ENCODE results near the gene FGFR2.

Gene FGFR2

GRCh38 chr10:121437596-121437995, 160.6 kb downstream of the FGFR2 start:
- no peak overlapping the region for H3K4me3 ChIP-seq (ENCODE audit: low read depth, low read length)
- H3K9me3 ChIP-seq = no peaks in the 10 kb centered on the region
- H3K4me1 ChIP-seq = peaks cover 13% of the 10 kb centered on the region
- TF ChIP-seq, protein P1, sequence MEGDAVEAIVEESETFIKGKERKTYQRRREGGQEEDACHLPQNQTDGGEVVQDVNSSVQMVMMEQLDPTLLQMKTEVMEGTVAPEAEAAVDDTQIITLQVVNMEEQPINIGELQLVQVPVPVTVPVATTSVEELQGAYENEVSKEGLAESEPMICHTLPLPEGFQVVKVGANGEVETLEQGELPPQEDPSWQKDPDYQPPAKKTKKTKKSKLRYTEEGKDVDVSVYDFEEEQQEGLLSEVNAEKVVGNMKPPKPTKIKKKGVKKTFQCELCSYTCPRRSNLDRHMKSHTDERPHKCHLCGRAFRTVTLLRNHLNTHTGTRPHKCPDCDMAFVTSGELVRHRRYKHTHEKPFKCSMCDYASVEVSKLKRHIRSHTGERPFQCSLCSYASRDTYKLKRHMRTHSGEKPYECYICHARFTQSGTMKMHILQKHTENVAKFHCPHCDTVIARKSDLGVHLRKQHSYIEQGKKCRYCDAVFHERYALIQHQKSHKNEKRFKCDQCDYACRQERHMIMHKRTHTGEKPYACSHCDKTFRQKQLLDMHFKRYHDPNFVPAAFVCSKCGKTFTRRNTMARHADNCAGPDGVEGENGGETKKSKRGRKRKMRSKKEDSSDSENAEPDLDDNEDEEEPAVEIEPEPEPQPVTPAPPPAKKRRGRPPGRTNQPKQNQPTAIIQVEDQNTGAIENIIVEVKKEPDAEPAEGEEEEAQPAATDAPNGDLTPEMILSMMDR (IDR thresholded peaks at IDR 0.05; ENCODE audit: low read depth, low read length) = peak; percentile 18; the same call in 1 of the 2 replicates
- peak; percentile 39 for DNase-seq
- no peaks in the 10 kb centered on the region for H3K36me3 ChIP-seq
- H3K27me3 ChIP-seq = no peaks in the 10 kb centered on the region

- Histone ChIP-seq H3K4me1 (peaks cover 13% of the 10 kb centered on the region), H3K9me3 (no peaks in the 10 kb centered on the region), H3K36me3 (no peaks in the 10 kb centered on the region), H3K27me3 (no peaks in the 10 kb centered on the region), H3K4me3 (ENCODE audit: low read depth, low read length) (no peak overlapping the region)
- no peak for DNase-seq
- TF ChIP-seq, protein P1 (IDR thresholded peaks at IDR 0.05; ENCODE audit: low read depth, low read length) = no peak
These were observed 161.5 kb downstream of the FGFR2 start for GRCh38 chr10:121436630-121437341.

GRCh38 chr10:121436281-121436629, 162.0 kb downstream of the FGFR2 start:
- H3K27me3 ChIP-seq = no peaks in the 10 kb centered on the region
- no peaks in the 10 kb centered on the region for H3K36me3 ChIP-seq
- TF ChIP-seq, protein P1 (IDR thresholded peaks at IDR 0.05; ENCODE audit: low read depth, low read length) = no peak
- no peaks in the 10 kb centered on the region for H3K9me3 ChIP-seq
- peaks cover 13% of the 10 kb centered on the region for H3K4me1 ChIP-seq
- DNase-seq = no peak
- no peak overlapping the region for H3K4me3 ChIP-seq (ENCODE audit: low read depth, low read length)

DNA sequence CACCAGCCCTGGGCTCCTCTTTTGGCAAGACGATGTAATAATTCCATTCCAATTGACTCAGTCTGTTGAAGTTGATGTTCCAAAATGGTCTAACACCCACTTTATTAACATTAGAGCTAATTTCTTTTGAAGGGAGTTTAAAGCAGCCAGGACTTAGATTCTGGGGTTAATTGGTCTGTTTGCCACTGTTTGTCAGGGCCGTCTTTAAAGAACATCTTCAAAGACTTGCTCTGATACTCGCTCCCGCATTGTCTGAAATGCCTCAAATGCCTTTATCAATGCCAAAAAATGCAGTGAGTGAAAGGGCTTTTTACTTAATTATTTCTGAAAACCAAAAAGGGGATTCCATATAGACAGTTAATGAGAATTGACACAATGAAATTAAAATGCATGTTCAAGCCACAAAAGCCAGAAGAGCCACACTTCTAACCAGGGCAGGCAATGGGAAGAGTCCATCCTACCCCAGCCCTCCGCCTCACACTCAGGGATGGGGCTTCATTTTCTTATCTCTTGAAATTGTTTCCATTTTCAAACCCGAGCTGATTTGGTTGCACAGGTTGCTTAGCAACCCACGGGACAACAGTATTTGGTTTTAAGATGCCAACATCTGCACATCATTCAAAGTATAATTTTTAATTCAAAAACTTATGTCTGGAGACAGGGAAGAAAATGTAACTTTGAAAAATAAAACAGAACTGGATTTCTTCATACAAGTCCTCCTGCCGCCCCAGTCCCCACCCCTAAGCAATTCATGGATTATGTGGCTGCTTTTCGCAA, 163.0 kb downstream of the FGFR2 start:
- DNase-seq = no peak
- H3K4me3 ChIP-seq (ENCODE audit: low read depth, low read length) = no peak overlapping the region
- TF ChIP-seq, protein P1 (IDR thresholded peaks at IDR 0.05; ENCODE audit: low read depth, low read length) = no peak
- no peaks in the 10 kb centered on the region for H3K9me3 ChIP-seq
- H3K36me3 ChIP-seq = no peaks in the 10 kb centered on the region
- H3K27me3 ChIP-seq = no peaks in the 10 kb centered on the region
- peaks cover 13% of the 10 kb centered on the region for H3K4me1 ChIP-seq

GRCh38 chr10:121433965-121434364, 164.3 kb downstream of the FGFR2 start:
- no peaks in the 10 kb centered on the region for H3K27me3 ChIP-seq
- no peaks in the 10 kb centered on the region for H3K9me3 ChIP-seq
- TF ChIP-seq, protein P1 (IDR thresholded peaks at IDR 0.05; ENCODE audit: low read depth, low read length) = no peak
- H3K36me3 ChIP-seq = no peaks in the 10 kb centered on the region
- H3K4me3 ChIP-seq (ENCODE audit: low read depth, low read length) = no peak overlapping the region
- H3K4me1 ChIP-seq = peaks cover 13% of the 10 kb centered on the region
- no peak for DNase-seq

DNA sequence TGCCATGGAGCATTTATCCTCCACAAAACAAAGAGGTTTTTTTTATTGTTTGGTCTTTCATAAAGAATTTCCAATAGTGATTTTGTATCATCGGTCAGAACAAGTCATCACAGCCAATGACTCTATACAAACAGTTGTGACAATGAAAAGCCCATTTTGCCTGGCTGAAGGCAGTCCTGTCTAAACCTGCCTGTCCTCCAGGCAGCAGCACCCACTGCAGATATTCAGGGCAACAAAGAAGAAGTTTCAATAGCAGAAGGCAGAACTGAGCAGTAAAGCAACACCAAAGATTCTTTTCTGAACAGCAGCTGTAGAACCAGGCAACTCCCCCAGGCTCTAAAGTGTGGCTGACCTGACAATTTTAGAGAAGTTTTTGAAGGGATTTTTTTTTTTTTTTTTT, 169.4 kb downstream of the FGFR2 start:
- Histone ChIP-seq H3K9me3 (no peaks in the 10 kb centered on the region), H3K36me3 (no peaks in the 10 kb centered on the region), H3K27me3 (no peaks in the 10 kb centered on the region), H3K4me1 (no peaks in the 10 kb centered on the region), H3K4me3 (ENCODE audit: low read depth, low read length) (no peak overlapping the region)
- TF ChIP-seq, protein P1 (IDR thresholded peaks at IDR 0.05; ENCODE audit: low read depth, low read length) = no peak
- no peak for DNase-seq

Data from BE2C (cell line).